Subcutaneous abdominal adipose tissue (tissue), 5 donors: Measurements from ENCODE around the gene MYO5C.
A peak's percentile ranks its signal among the peaks of the same experiment; 100 is the strongest.

Experiments used
- H3K27ac ChIP-seq: one replicate; pipeline ENCODE4 v1.7.0; 2013; ENCODE audit warnings: low read depth, mild to moderate bottlenecking, inconsistent platforms, low read length, moderate library complexity
- H3K27me3 ChIP-seq, 5 donors: one replicate each; pipeline ENCODE4 v1.7.0; 2013; ENCODE audit warnings: low read length in 5 of 5, inconsistent platforms in 1 of 5; ENCODE audit not compliant: control insufficient read depth in 5 of 5, insufficient read depth in 4 of 5
- H3K36me3 ChIP-seq, 5 donors: one replicate each; pipeline ENCODE4 v1.7.0; 2013; ENCODE audit warnings: low read length in 5 of 5; ENCODE audit not compliant: control insufficient read depth in 5 of 5, insufficient read depth in 5 of 5
- H3K4me1 ChIP-seq, 5 donors: one replicate each; pipeline ENCODE4 v1.7.0; 2013; ENCODE audit warnings: low read length in 5 of 5, mild to moderate bottlenecking in 3 of 5, moderate library complexity in 1 of 5; ENCODE audit not compliant: control insufficient read depth in 5 of 5, insufficient read depth in 5 of 5
- H3K4me3 ChIP-seq, 5 donors: one replicate each; pipeline ENCODE4 v1.7.0; 2013; ENCODE audit warnings: low read length in 5 of 5, low read depth in 1 of 5
- H3K9ac ChIP-seq, 5 donors: one replicate each; pipeline ENCODE4 v1.7.0; 2013; ENCODE audit warnings: low read length in 5 of 5, mild to moderate bottlenecking in 4 of 5, moderate library complexity in 3 of 5
- H3K9me3 ChIP-seq, 5 donors: one replicate each; pipeline ENCODE4 v1.7.0; 2013; ENCODE audit warnings: low read length in 5 of 5; ENCODE audit not compliant: control insufficient read depth in 5 of 5
- donor health status: healthy.
- donor health status: healthy.
- donor health status: healthy.
- donor health status: healthy.
- donor health status: healthy.

Gene MYO5C

DNA sequence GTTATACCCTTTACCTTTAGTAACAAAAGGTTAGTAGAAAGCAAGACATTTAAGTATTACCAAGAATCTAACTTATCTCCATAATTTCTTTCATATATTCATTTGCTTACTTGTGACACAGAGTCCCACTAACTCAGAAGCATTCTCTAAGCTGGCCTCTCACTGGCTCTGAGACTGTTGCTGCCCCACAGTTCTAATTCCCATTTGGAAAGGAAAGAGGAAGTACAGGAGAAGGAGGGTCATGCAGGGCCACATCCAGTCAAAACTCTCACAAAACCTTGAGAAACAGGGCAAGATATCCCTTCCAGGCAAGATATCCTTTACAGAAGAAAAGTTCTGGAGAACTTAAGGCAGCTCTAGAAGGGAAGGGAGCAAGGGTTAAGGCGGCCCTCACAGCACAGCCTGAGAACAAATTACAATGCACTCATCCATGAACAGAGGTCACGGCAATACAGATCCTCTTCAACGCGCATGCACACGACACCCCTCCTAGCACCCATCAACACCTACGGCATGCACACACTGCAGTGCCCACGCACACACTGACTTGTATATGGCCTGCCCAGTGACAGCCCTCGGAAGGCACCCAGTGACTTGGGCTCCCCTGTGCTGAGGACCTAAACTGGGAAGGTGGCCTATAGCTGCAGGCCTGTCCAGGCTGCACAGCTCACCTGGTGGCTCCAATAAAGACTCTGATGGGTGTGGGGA, 13.0 kb upstream of the MYO5C start:
- no peaks in the 10 kb centered on the region for H3K9me3 ChIP-seq
- peaks cover 15 to 32% (median 19%) of the 10 kb centered on the region in 5 donors for H3K36me3 ChIP-seq
- no peaks in the 10 kb centered on the region for H3K27me3 ChIP-seq
- peaks cover 0 to 8% (median 5%) of the 10 kb centered on the region in 5 donors for H3K4me1 ChIP-seq
- H3K9ac ChIP-seq: no peak overlapping the region
- H3K27ac ChIP-seq: no peak overlapping the region
- H3K4me3 ChIP-seq: no peak overlapping the region

DNA sequence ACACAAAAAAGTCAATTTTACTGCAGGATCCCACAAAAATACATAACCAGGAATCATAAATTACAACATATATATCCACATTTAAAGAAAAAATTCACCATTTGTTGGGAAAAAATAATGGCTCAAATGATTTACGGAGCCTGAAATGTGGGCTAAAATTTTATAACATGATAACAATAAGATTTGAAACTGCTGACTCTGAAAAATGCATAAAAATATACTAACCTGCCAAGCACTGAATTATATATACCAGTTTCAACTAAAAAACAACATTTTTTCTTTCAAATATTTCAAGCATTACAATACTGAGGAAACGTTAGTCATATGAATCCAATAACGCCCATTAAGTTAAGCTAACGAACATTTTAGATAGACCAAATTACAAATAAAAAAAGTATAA, 12.2 kb upstream of the MYO5C start:
- Histone ChIP-seq H3K27me3 (no peaks in the 10 kb centered on the region), H3K36me3 (peaks cover 8 to 25% (median 11%) of the 10 kb centered on the region in 5 donors), H3K4me3 (no peak overlapping the region), H3K4me1 (peaks cover 0 to 15% (median 5%) of the 10 kb centered on the region in 5 donors), H3K27ac (no peak overlapping the region), H3K9ac (no peak overlapping the region), H3K9me3 (no peaks in the 10 kb centered on the region)

DNA sequence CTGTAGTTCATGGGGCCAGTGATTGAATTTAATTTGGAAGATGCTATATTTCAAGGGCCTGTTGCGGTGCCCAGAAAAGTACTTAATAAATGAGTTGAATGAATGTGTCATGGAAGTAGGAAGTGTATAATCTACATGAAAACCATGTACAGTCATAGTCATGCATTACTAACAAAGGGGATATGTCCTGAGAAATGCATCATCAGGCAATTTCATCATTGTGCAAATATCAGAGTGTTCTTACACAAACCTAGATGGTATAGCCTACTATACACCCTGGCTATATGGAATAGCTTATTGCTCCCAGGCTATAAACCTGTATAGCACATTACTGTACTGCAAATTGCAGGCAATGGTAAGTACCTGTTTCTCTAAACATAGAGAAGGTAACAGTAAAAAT, 10.7 kb upstream of the MYO5C start:
- Histone ChIP-seq H3K4me1 (peaks cover 0 to 18% (median 5%) of the 10 kb centered on the region in 5 donors), H3K4me3 (no peak overlapping the region), H3K27ac (no peak overlapping the region), H3K9ac (no peak overlapping the region), H3K36me3 (peaks cover 1 to 20% (median 11%) of the 10 kb centered on the region in 5 donors), H3K9me3 (no peaks in the 10 kb centered on the region), H3K27me3 (no peaks in the 10 kb centered on the region)

DNA sequence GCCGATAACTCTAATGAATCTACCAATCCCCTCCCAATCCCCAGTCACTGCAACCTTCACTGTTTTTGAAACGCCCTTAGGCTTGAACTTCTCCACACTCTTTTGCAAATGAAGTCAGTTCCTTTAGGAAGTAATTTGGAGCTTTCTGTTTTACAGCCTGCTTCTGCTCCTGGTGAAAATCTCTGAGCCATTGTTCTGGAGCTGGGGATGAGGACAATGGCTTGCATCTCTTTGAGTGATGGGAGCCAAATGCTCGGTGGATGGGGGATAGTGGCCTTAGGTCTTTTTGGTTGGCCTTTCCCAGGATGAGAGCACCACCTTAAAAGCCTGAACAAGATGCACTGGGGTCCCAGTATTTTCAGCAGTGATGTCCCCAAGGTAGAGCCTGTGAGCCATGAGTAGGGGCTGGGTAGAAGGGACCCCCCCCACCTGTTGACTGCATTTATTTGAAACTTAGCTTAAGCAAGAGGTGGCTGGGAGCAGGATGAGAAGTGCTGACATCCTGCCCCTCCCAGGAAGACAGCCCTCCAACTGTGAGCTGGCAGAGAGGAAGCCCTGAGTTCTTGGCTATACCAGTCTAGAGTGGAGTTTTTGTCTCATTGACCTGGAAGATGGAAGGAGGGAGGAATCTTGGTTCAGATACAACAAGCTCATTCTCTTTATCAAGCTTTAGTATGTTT, 7.6 kb upstream of the MYO5C start:
- Histone ChIP-seq H3K27ac (no peak overlapping the region), H3K9me3 (peaks cover 0 to 3% (median 0%) of the 10 kb centered on the region in 5 donors), H3K9ac (no peak overlapping the region), H3K4me1 (peaks cover 0 to 11% (median 0%) of the 10 kb centered on the region in 5 donors), H3K36me3 (no peaks in the 10 kb centered on the region), H3K27me3 (no peaks in the 10 kb centered on the region), H3K4me3 (no peak overlapping the region)

DNA sequence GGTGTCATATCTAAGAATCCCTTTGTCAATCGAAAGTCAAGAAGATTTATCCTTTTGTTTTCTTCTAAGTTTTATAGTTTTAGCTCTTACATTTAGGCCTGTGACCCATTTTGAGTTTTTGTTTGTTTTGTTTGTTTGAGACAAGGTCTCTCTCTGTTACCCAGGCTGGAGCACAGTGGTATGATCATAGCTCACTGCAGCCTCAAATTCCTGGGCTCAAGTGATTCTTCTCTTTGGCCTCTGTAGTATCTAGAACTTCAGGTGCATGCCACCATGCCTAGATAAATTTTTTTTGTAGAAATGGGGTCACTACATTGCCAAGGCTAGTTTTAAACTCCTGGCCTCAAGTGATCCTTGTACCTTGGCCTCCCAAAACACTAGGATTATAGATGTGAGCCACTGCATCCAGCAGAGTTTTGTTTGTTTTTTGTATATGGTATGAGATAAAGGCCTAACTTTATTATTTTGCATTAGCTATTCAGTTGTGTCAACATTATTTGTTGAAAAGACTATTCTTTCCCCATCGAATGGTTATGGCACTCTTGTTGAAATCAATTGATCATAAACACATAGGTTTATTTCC, 5.8 kb upstream of the MYO5C start:
- Histone ChIP-seq H3K4me3 (no peak overlapping the region), H3K9me3 (peaks cover 0 to 3% (median 0%) of the 10 kb centered on the region in 5 donors), H3K36me3 (no peaks in the 10 kb centered on the region), H3K4me1 (peaks cover 0 to 12% (median 0%) of the 10 kb centered on the region in 5 donors), H3K27ac (no peak overlapping the region), H3K9ac (no peak overlapping the region), H3K27me3 (no peaks in the 10 kb centered on the region)

DNA sequence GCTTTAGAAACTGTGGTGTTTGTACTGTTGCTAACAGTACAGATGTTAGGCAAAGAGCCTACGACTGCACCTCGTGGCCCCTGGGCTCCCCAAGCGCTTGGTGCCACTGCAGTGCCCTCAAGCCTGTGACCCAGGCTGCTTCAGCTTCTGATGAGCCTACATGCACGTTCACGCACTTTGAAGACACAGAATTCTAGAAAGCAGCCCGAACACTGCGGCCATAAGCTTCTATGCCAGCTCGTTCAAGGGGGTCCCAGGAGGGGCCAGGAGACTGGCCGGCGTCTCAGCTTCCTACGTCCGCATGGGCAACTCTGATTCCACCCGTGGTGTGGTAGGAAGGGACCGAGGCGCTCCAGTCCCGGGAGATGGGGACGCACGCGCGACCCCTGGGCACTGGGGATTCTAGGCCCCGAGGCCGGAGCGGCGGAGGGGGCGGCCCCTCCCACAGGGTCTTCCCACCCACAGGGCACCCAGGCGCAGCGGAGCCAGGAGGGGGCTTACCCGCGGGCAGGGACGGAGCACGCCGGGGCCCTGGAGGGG, 653 bp downstream of the MYO5C start:
- Histone ChIP-seq H3K9ac (peak overlapping the region in 3 of 5 donors; percentile 11 to 66 (median 30)), H3K27ac (peak overlapping the region; percentile 50), H3K4me3 (peak overlapping the region; percentile 29 to 70 (median 61)), H3K9me3 (no peaks in the 10 kb centered on the region), H3K4me1 (peaks cover 2 to 29% (median 13%) of the 10 kb centered on the region in 5 donors), H3K27me3 (peaks cover 4 to 20% (median 15%) of the 10 kb centered on the region in 5 donors), H3K36me3 (no peaks in the 10 kb centered on the region)

DNA sequence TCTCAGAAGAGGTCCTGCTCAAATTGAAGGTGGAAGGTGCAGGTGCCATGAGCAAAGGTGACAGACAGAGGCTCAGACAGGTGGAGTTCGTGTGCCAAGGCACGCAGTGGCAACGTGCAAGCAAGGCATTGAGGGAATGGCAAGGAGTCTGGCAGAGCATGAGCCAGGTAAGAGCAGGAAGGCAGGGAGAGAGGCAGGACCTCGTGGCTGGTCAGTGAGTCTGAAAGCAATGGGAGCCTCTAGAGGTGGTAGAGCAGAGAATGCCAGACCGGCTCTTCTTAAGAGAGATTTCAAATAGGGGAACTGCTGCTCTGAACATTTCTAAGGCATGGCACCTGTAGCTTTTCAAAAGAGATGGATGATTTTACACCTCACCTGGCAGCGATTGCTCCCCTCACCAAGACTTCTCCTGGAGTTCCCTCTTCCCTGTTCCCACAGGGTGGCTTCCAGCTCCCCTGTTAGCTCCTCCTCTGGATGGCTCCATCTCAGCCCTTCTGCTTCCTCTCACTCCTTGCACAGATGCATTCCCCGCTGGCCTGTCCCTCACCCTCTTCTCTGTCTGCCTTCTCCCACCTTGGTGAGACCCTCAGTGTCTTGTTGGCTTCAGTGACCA, 2.7 kb downstream of the MYO5C start:
- Histone ChIP-seq H3K9me3 (no peaks in the 10 kb centered on the region), H3K36me3 (no peaks in the 10 kb centered on the region), H3K9ac (no peak overlapping the region), H3K4me1 (peaks cover 2 to 46% (median 13%) of the 10 kb centered on the region in 5 donors), H3K4me3 (no peak overlapping the region), H3K27ac (no peak overlapping the region), H3K27me3 (peaks cover 4 to 20% (median 15%) of the 10 kb centered on the region in 5 donors)

DNA sequence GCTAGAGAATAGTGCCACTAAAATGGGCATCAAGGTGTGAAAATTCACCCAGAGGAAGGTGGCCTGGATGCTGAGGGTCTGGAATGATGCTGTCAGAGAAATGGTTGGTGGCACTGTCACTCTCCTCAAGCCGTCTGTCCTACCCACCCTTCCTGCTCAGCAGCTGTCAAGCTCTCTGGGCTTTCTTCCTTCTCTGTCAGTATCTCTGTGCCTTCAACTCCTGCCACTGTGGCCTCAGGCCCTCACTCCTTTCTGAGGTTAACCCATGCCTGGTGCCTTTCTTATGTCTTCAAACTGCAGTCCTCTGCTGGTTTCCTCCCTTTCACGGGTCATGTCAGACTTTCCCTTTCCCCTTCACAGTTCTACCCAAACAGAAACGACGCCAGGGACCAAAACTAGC, 4.4 kb downstream of the MYO5C start:
- no peak overlapping the region for H3K9ac ChIP-seq
- peaks cover 2 to 44% (median 13%) of the 10 kb centered on the region in 5 donors for H3K4me1 ChIP-seq
- H3K27me3 ChIP-seq: peaks cover 4 to 20% (median 15%) of the 10 kb centered on the region in 5 donors
- no peak overlapping the region for H3K4me3 ChIP-seq
- H3K27ac ChIP-seq: no peak overlapping the region
- no peaks in the 10 kb centered on the region for H3K9me3 ChIP-seq
- H3K36me3 ChIP-seq: no peaks in the 10 kb centered on the region

DNA sequence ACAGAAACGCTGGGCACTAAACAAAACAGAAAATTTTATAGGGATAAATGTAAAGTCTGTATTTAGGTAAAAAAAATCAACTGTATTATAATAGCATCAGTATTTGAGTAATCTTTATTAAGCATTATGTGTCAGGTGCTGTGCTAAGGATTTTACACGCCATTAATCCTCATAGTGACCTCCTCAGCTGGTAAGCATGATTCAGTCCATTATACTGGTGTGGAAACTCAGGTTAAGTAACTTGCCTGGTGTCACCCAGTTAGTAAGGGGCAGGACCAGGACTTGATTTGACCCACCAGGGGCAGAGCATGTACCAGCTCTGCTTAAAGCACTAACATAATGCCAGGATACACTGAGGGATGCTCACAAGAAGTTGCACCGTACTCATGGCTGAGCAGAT, 4.8 kb downstream of the MYO5C start:
- peaks cover 2 to 40% (median 11%) of the 10 kb centered on the region in 5 donors for H3K4me1 ChIP-seq
- H3K27me3 ChIP-seq: peaks cover 4 to 20% (median 14%) of the 10 kb centered on the region in 5 donors
- no peaks in the 10 kb centered on the region for H3K9me3 ChIP-seq
- H3K27ac ChIP-seq: no peak overlapping the region
- no peak overlapping the region for H3K9ac ChIP-seq
- H3K4me3 ChIP-seq: no peak overlapping the region
- H3K36me3 ChIP-seq: no peaks in the 10 kb centered on the region
